GM18867 (cell line): ENCODE data around the gene PSRC1.
A peak's percentile ranks its signal among the peaks of the same experiment; 100 is the strongest.
"Not testable (repeated sequence)": the region's sequence is repeated elsewhere in the genome, so short reads cannot be mapped to it uniquely, and the experiment has no call there.

Experiments
- ATAC-seq: cut with Tn5 transposase; IDR thresholded peaks from one replicate; pipeline ENCODE4 v1.9.1; 2021; ENCODE audit warnings: mild to moderate bottlenecking, moderate library complexity; ENCODE audit not compliant: unreplicated experiment

PSRC1 gene

DNA sequence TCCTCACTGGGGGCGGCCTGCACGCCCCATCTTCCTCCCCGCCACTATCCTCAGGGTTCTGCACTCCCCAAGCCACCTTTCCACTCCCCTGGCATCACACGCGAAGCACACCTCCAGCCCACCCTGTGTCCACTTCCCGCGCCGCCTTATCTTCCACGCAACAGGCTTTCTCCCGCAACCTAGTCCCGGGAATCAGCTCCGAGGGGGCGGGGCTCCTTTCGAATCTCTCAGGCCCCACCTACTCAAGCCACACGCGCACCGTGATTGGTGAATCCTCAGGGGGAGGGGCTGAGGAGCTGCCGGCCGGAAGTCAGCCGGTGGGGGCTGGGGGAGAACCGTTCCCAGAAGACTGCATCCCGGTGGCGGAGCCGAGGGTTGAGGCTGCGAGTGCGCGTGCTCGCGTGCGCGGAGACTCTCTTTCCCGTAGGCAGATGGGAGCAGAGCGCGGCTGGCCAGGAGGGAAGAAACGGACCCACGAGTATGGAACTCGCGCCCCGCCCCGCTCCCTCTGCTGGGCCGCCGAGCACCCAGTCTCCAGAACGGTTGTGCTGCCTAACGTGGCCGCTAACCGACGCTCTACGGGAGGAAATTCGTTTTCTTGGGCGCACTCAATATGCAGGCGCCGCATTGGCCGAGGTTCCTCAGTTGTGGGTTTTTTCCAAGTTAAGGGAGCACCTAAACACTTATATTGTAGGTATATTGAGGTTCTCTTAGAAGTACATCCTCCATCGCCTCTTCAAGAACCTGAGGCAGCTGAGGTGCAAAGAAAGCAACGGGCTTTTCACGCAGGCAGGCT lies at the start of gene PSRC1:
Gene PSRC1 (minus strand): TSS at position 194 of the 796 bp plus-strand sequence.
- peak; percentile 96 for ATAC-seq

DNA sequence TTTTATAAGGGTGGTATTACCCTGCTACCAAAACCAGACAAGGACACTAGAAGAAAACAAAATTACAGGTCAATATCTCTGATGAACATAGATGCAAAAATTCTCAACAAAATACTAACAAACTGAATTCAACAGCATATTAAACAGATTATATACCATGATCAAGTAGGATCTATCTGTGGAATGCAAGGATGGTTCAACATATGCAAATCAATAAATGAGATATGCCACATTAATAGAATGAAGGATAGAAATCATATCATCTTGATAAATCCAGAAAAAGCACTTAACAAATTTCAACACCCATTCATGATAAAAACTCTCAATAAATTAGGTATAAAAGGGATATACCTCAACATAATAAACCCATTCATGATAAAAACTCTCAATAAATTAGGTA lies 48.2 kb upstream of the PSRC1 start:
- no peak for ATAC-seq

DNA sequence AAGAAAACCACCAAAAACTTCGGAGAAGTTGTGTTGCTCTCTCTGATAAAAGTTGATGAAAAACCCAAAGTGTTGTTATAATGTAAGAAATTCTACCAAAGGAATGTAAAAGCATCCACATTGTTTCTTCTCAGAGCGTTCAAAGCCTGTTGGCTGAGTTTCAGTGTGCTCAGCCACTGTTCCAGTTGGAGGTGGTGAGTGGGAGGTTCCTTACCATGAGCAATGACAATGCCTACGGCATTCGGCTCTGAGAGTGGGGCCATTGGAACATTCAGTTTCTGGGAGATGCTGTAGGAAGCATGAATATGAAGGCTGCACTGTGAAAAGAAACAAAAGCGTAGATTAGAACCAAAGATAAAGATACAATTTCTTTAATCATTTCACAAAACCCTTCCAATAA lies 44.3 kb upstream of the PSRC1 start:
- no peak for ATAC-seq

DNA sequence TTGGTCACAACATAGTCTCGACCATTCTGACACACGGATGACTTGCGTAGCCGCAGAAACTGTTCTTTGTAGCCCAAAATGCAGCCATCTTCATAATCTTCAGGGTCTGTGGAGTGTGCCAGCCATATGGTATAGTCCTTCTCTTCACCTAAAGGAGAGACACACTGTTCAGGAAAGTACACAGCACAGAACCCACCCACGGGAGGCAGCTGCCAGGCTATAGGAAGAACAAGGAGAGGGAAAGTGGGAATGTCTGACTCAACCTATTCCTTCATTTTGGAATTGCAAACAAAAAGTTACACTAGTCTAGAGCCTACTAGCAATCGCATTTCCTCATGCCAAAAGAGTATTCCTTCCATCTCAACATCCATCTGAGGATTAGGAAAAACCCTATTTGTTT lies 40.0 kb upstream of the PSRC1 start:
- ATAC-seq: no peak

DNA sequence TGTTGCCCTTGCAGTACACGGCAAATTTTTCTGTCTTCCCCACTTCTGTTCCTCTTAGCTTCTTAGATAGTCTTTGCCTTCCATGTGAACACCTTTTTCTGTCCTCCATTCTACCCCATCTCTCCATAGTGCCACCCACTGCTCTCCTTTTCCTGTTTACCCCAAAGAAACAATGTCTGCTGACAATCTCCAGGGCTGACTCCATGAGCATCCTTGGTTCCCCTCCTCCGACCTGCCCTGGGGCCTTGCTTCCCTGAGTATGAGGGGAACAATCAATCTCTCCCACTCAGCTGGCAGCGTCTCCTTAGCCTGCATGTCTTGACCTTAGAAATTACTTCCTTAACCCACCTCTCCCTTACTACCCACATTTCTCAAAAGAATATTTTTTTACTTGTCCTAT lies 36.2 kb upstream of the PSRC1 start:
- ATAC-seq: no peak

DNA sequence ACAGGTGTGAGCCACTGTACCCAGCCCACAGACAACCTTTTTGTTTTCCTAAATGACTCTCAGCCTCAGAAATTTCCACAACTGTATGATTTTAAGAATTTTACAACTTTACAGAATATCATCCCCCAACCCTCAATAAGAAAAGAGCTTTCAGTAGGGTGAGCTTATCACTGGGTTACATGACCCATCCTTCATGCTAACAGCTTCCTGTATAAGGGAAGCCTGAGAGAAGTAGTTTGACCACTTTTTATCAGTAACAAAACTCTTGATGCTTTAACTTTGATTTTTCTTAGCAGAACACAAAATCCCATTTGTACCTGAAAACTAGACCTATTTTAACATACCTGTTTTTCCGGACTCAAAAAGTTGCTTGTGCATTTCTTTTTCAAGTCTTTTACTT lies 33.6 kb upstream of the PSRC1 start:
- no peak for ATAC-seq

DNA sequence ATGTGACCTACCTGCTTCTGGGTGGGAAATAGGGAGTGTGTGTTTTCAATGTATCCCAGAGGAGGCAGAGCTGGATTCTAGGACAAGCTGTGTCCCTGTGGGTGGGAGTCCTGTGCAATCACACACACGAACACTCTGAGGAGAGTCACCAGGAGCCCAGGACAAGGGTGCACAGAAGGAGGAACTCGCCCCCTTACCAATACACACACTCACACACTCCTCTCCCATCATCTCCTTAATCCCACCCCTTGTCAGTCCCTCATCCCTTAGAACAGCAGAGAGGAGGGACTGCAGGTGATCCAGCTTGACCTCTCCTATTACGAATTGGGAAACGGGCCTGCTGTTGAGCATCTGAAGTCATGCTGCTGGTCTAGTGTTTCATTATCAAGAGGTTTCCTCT lies 32.3 kb upstream of the PSRC1 start:
- no peak for ATAC-seq

DNA sequence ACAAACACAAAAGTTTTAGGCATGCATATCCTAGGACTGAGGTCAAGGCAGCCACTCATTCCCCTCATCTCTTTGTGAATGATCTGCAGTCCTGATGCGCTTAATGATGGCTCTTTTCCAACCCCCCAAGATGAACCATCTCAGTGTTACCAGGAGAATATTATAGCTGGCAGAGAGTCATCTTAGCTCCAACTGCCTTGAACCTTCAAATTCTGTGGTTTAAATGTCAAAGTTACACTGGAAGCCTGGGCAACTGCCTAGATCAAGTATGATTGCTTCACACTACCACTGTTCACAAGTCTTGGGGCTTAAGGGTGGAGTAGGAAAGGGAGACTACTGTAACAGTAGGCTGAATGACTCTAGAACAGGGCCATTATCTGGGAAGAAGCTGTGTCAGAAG lies 31.9 kb upstream of the PSRC1 start:
- no peak for ATAC-seq

DNA sequence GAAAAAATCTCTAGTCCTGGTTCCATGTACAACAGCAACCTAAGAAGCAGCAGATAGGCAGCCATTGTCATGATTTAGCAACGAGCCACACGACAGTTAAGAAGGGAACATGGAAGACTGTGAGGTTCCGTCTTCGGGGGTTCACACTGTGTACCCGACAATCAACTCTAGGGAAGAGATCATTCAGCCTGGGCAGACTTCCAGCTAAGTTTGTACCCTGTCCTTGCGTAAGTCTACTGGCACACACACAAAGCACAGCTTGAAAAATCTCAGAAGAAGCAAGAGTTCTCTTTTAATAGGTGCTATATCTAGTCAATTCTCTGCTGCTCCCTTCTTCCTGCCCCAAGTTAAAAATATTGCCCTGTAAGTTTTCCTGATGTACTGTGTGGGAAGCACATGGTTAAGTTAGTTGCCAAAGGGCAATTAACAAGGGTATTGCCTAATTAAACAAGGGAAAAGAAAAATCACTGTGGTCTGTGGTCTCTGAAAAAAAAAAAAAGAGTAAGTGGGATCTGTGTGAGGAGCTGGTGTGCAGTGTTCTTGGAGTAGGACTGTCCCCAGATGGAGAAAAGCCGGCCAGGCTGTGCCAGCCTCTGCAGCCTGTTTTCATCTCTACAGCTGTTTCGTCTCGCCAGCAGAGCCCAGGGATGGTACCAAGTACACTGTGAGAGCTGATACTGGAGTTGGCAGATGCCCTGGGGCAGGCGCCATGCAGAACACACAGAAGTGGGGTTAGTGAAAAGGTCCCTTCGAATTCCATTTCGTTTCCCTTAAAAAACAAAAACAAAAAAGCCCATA lies 30.2 kb upstream of the PSRC1 start:
- ATAC-seq: no peak

DNA sequence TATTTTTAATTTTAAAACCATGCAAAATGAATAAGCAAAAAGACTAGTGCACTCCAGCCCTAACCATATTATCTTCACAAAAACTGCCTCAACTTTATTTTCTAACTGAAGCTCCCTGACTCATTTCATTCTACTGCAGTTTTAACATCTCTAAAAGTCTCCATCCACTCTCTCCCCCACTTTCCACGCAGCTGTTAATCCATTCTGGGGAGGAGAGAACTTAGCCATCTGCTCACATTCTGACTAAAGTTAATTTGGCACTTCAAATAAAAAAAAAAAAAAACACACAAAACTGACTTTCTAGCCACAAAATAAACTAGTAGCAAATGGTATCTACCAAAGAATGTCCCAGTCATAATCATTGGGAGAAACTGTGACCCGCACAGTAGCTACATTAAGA lies 29.3 kb upstream of the PSRC1 start:
- ATAC-seq: no peak

DNA sequence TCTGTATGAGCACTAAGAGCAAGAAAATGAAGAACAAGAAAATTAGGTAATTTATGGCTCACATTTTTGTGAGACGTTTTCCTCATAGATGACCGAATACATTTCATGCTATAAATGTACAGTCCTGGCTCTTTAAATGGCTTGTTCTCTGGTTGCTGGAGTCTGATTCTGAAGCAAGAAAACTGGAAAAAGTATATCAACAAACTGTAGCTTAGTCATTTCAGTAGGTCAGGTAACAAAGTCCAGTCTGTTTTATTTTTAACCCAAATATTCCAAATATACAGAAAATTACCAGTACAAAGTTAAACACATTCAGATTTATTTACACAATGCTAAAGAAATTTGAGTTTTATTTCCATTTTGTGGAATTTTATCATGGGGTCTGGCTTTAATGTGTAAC lies 26.4 kb upstream of the PSRC1 start:
- ATAC-seq: no peak

DNA sequence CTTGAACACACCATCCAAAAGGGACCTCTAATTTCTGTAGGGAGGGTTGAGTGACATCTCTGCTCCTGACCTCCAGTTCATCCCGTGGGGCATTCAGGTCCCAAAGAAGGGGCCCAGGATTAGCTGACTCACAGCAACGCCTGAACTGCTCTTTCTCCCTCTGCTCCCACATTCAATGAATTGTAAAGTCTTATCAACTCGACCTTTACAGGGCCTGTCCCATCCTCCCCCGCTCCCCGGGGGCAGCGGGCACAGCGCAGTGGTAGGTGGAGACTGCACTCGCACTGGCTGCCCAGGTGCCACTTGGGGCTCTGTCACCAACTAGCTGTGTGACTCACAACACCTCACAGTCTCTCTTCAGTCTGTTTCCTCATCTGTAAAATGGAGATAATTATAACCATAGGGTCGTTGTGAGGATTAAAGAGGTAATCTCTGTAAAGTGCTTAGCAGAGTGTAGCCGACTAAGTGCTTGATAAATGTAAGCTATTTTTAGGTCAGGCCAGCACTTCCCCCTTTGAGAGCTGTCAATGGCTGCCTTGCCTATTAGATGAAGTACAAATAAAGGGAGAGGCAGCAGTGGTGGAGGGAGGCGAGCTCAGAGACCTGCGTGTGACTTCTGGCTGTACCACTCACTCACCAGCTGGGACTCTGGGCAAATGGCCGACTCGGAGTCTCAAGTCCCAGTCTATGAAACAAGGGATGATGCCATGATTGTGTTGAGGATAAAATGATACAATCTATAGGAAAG lies 24.5 kb upstream of the PSRC1 start:
- ATAC-seq: no peak

DNA sequence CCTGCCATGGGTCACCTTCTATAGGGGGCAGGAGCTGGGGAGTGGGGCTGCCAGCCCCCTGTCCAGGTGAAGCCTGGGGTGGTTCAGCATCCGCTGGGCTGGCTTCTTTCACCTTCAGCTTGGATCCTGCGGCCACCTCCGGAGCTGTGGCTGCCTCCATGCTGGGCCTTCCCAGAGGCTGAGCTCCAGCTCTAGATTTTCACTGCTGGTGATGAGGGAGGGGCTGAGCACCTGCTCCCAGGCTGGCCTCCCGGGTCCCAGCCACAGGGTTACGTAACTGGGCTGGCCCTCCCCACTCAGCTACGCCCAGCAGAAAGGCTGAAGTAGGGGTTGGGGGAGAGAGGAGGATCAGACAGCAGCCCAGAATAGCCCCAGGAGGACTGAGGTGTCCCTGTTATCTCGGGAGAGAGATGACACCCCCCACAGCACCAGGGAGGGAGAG lies 23.9 kb upstream of the PSRC1 start, which contains the start of gene MYBPHL:
Gene MYBPHL (minus strand): TSS at position 180 of the 442 bp plus-strand sequence. CDS start 20 bp downstream, at position 160.
- no peak for ATAC-seq

DNA sequence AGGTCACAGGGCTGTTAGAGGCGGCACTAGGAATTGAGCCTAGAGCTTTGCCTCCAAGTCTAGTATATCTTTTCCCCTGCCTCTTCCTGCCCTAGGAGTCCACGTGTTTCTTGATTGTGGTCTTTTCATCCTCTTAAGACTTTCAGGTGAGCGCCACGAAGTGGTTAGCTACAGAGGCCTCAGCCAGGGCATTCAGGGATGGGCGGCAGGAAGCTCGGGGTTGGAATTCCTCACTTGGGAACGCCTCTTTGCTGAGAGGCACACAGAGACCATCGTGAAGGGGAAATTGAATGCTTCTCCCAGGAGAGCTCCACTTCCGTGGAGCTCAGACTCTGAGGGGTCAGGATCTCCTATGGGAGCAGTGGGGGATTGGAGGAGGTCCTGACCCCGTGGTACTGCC lies 23.0 kb upstream of the PSRC1 start:
- ATAC-seq: not testable (repeated sequence)

DNA sequence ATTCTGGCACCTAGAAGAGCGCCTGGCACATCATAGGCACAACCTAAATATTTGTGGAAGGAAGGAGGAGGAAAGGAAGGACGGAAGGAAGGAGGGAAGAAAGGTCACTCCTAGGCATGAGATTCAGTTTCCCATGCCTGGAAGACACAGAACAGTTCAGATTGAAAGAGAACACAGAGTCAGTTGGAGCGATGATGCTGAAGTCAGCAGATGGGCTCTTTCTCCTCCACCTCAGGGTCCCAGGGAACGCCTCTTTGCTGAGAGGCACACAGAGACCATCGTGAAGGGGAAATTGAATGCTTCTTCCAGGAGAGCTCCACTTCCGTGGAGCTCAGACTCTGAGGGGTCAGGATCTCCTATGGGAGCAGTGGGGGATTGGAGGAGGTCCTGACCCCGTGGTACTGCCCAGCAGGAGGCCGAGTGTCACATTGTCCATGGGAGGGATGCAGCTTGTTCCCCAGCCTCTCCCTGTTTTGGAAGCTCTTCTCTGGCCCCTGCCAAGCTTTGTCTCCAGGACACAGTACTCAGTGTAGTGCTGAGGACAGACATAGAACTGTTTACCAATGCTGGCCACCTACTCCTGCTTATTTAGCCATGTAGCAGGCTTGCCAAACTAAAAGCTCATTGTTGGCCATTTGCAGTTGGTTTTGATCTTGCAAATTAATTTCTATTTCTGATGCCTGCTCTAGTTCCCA lies 21.4 kb upstream of the PSRC1 start:
- ATAC-seq: no peak

DNA sequence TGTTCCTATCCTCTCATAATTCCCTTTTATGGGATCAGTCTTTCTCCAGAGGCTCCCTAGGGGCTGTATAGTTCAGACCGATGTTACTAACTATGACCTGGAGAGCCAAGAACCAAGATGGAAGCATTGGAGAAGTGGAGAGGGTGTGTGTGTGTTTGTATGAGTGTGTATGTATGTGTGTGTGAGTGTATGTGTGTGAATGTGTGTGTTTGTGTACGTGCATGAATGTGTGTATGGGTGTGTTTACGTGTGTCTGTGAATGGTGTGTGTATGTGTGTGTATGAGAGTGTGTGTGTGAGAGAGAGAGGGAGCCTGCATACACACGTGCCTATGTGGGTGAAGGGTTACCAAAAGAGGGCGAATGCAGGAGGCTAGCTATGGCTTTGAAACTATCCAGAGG lies 18.9 kb upstream of the PSRC1 start:
- no peak for ATAC-seq

DNA sequence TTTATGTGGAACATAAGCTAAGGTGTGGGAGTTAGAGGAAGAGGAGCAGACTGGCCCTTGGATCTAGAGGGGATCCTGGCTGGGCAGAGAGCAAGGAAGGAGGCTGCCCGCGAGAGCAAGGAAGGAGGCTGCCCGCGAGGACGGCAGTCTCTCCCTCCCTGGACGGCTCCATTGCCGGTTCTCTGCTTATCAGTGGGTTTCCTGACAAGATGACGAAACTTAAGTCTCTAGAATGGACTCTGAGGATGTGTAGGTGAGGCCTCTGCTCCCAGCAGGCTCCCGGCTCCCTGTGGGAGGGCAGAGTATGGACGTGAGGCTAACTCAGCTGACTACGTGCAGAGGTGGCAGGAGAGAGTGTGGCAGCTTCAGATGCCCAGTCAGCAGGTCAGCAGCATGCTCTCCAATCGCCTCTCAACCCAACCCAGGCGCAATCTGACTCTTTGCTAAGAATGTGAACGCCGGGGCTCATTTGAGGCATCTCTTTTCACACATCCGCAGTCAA lies 17.8 kb upstream of the PSRC1 start:
- ATAC-seq: no peak

DNA sequence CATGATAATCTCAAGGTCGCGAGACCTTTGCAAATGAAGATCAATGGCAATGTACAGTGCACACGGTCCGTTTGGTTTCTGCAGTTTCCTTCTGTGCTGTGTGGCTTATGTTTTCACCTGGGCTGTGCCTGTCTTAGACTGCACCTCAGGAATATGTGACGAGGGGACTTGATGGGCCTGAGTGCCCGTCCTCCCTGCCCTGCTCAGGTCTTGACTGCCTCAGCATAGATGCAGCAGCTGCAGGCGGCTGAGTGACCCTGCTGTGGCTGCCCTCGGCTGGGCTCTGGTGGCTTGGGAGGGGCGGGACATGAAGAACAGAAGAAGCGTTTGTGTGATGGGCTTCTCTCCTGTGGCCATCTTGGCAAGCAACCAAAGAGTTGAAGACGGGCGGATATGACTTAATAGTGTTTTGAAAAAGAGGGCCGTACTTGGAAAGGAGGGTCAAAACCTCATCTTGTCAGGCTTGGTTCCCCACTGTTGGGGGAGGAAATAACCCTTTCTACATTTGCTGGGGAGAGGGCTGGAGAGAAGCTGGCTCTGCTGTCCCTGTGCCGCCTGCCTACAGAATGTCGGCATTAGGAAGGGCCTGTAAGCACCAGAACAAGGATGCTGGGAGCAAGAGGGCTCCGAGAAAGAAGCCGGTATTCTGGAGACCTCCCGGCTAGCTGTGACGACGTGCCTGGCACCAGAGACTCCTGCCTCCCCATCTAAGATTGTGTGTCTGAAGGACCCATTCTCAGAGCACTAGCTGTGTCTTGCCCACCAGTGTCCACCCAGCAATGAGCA lies 16.8 kb upstream of the PSRC1 start:
- ATAC-seq: no peak

DNA sequence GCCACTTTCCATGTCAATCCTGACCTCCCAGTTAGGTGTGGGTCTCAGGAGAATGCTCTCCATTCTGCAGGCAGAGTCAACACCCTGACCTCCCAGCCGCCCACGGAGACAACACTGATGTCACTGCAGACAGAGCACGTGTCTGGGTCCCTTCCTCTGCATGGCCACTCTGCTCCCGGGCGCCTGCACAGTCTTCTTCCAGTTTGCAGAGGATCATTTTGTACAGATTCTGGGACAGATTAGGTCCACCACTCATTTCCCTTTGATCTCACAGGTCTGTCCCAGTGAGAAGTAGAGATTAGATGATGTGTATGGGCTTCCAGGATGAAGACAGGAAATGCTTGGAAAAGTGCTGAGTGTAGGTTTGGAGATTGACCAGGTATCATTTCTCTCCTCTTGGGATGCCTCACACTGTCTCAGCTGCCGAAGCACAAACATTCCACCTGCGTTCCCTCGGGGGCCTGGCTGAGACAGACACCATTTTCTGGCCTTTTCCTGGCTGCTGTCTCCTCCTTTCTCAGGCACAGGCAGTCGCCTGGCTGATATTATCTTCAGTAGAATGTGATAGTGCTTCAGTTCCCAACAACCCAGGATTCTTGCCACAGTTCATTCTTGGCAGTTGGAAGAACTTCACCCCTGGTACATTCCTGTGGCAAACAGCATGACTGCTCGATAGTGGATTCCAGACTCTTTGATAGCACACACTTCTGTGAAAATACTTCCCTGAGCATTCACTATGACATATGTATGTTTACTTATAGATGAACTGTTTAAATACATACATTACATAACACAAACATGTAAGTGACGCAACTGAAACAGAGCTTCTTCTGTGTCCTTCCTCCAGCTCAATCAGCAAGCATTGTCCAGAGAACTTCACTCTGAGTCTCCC lies 16.0 kb upstream of the PSRC1 start:
- ATAC-seq: peak; percentile 51
